ENCODE results near the gene RAB11B. TPM values are rescaled to one million over a fixed set of nuclear protein-coding genes. Genes with fewer than 3 reads are reported as not detected.

The RAB11B gene
- total and polyA plus RNA-seq, 2 experiments from 2014 or later = 10.4 to 84.9 TPM

DNA sequence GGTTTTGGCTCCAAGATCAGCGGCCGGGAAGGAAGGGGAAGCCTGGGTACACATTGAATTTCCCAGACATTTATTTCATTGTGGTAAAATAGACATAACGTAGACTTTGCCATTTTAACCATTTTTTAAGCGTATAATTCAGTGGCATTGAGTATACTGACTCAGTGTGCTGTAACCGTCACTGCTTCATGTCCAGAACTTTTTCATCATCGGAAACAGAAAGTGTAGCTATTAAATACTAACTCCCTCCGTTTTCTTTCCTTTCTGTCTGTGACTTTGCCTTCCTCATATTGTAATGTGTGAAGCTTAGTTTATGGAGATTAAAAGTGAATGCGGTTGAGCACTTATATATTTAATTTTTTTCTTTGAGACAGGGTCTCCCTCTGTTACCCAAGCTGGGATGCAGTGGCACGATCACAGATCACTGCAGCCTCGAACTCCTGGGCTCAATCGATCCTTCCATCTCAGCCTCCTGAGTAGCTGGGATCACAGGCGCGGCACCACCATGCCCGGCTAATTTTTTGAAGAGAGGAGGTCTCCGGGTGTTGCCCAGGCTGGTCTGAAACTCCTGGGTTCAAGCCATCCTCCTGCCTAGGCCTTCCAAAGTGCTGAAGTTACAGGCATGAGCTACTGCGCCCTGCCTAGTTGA, 56.0 kb downstream of the RAB11B start:
- H3F3A ChIP-seq (ENCODE audit: insufficient read depth) = peaks cover 11% of the 10 kb centered on the region
- peak overlapping the region; percentile 96 for H3K9ac ChIP-seq
- in situ Hi-C loops (cut with MboI) = no loop called here
- DNase-seq = peak; percentile 63
- H3K79me2 ChIP-seq (ENCODE audit: insufficient read depth) = peaks cover 62% of the 10 kb centered on the region
- peaks cover 16% of the 10 kb centered on the region for H3K4me1 ChIP-seq (ENCODE audit: insufficient read depth)
- no peaks in the 10 kb centered on the region for H3K9me3 ChIP-seq (ENCODE audit: low read depth)
- H3K27ac ChIP-seq = peak overlapping the region; percentile 76
- peaks cover 15% of the 10 kb centered on the region for H4K20me1 ChIP-seq (ENCODE audit: insufficient read depth)
- H3K9me2 ChIP-seq (ENCODE audit: insufficient read depth) = no peaks in the 10 kb centered on the region
- H3K36me3 ChIP-seq (ENCODE audit: low read depth) = no peaks in the 10 kb centered on the region; the same call in 1 of the 2 replicates
- no peak overlapping the region for H2AFZ ChIP-seq
- no peaks in the 10 kb centered on the region for H3K27me3 ChIP-seq (replicated peaks; ENCODE audit: insufficient read depth)
- TF ChIP-seq EZH2 (IDR thresholded peaks at IDR 0.05; ENCODE audit: insufficient read depth, poor library complexity, severe bottlenecking) = no peak
- TF ChIP-seq EZH2phosphoT487 (IDR thresholded peaks at IDR 0.05; ENCODE audit: insufficient read depth, low read depth) = no peak
- H3K4me3 ChIP-seq = peak overlapping the region; percentile 88
- peak overlapping the region; percentile 93 for H3K4me2 ChIP-seq (ENCODE audit: unreplicated experiment)
- WGBS, 2 experiments (ENCODE audit: low coverage in 1 of 2, low lambda C conversion rate in 2 of 2, missing lambda C conversion rate in 2 of 2) = 15% methylated on average over 16 of the region's 16 CpGs

DNA sequence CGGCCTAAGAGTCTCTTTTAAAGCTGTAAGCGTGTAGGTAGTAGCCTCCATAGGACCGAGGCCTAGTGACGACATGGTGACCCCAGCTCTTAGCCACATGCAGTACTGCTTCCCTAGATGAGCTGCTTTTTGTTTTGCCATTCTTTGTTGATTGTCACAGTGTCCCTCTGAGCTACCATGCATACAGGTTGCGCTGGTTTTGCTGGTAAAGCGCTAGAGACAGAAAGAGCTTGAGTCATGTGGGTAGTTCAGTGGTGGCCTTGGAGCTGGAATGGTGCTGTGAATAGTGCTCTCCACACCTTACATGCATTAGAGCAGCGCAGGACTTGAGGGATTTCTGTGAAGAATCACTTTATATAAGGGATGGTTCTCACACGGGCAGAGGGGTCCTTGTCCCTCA, 59.7 kb downstream of the RAB11B start:
- Histone ChIP-seq H4K20me1 (ENCODE audit: insufficient read depth) (peaks cover 49% of the 10 kb centered on the region), H3K9me2 (ENCODE audit: insufficient read depth) (no peaks in the 10 kb centered on the region), H3K4me3 (no peak overlapping the region), H3K79me2 (ENCODE audit: insufficient read depth) (peaks cover 98% of the 10 kb centered on the region), H3K4me2 (ENCODE audit: unreplicated experiment) (no peak overlapping the region), H3K4me1 (ENCODE audit: insufficient read depth) (peaks cover 33% of the 10 kb centered on the region), H3K27ac (no peak overlapping the region), H3K36me3 (ENCODE audit: low read depth) (peaks cover 3% of the 10 kb centered on the region; the same call in 1 of the 2 replicates), H3K9ac (no peak overlapping the region), H3K9me3 (ENCODE audit: low read depth) (no peaks in the 10 kb centered on the region), H3K27me3 (replicated peaks; ENCODE audit: insufficient read depth) (no peaks in the 10 kb centered on the region), H2AFZ (no peak overlapping the region), H3F3A (ENCODE audit: insufficient read depth) (peaks cover 25% of the 10 kb centered on the region)
- TF ChIP-seq EZH2 (IDR thresholded peaks at IDR 0.05; ENCODE audit: insufficient read depth, poor library complexity, severe bottlenecking) = no peak
- no peak for TF ChIP-seq EZH2phosphoT487 (IDR thresholded peaks at IDR 0.05; ENCODE audit: insufficient read depth, low read depth)
- 80% methylated on average over 7 of the region's 8 CpGs for WGBS, 2 experiments (ENCODE audit: low coverage in 1 of 2, low lambda C conversion rate in 2 of 2, missing lambda C conversion rate in 2 of 2)
- in situ Hi-C loops (cut with MboI) = no loop called here
- DNase-seq = no peak

DNA sequence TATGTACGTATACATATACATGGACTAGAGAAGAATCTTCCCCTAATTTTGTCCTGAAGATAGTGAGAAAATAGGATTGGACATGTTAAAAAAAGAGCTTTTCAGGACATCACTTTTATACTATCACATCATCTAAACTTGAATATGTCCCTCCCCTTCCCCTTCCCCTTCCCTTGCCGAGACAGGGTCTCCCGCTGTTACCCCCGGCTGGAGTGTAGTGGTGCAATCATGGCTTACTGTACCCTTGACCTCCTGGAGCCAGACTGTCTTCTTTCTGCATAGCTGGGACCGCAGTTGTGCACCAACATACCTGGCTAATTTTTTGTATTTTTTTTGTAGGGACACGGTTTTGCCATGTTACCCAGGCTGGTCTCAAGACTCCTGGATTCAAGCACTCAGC, 61.2 kb downstream of the RAB11B start:
- 0 out of 2 replicates have a peak overlapping the region, but pooled peaks have one; percentile 12 for H3K9ac ChIP-seq
- TF ChIP-seq EZH2phosphoT487 (IDR thresholded peaks at IDR 0.05; ENCODE audit: insufficient read depth, low read depth) = no peak
- no peak for TF ChIP-seq EZH2 (IDR thresholded peaks at IDR 0.05; ENCODE audit: insufficient read depth, poor library complexity, severe bottlenecking)
- in situ Hi-C loops (cut with MboI) = no loop called here
- no peaks in the 10 kb centered on the region for H3K27me3 ChIP-seq (replicated peaks; ENCODE audit: insufficient read depth)
- peak overlapping the region; percentile 52 for H3K4me2 ChIP-seq (ENCODE audit: unreplicated experiment)
- no peak overlapping the region for H3K4me3 ChIP-seq
- peaks cover 98% of the 10 kb centered on the region for H3K79me2 ChIP-seq (ENCODE audit: insufficient read depth)
- no peaks in the 10 kb centered on the region for H3K9me3 ChIP-seq (ENCODE audit: low read depth)
- peaks cover 28% of the 10 kb centered on the region for H3K4me1 ChIP-seq (ENCODE audit: insufficient read depth)
- H3K9me2 ChIP-seq (ENCODE audit: insufficient read depth) = no peaks in the 10 kb centered on the region
- peaks cover 24% of the 10 kb centered on the region for H3F3A ChIP-seq (ENCODE audit: insufficient read depth)
- no peak overlapping the region for H2AFZ ChIP-seq
- DNase-seq = no peak
- peak overlapping the region; percentile 47 for H3K27ac ChIP-seq
- H3K36me3 ChIP-seq (ENCODE audit: low read depth) = peaks cover 7% of the 10 kb centered on the region; the same call in 1 of the 2 replicates
- WGBS, 2 experiments (ENCODE audit: low coverage in 1 of 2, low lambda C conversion rate in 2 of 2, missing lambda C conversion rate in 2 of 2) = 60 to 66% methylated on average over 6 of the region's 6 CpGs
- H4K20me1 ChIP-seq (ENCODE audit: insufficient read depth) = peaks cover 54% of the 10 kb centered on the region

GRCh38 chr19:8451885-8452284, 61.7 kb downstream of the RAB11B start:
- H3F3A ChIP-seq (ENCODE audit: insufficient read depth) = peaks cover 24% of the 10 kb centered on the region
- peaks cover 98% of the 10 kb centered on the region for H3K79me2 ChIP-seq (ENCODE audit: insufficient read depth)
- peak overlapping the region; percentile 47 for H3K27ac ChIP-seq
- peaks cover 23% of the 10 kb centered on the region for H3K4me1 ChIP-seq (ENCODE audit: insufficient read depth)
- in situ Hi-C loops (cut with MboI) = no loop called here
- H3K4me3 ChIP-seq = no peak overlapping the region
- H3K4me2 ChIP-seq (ENCODE audit: unreplicated experiment) = peak overlapping the region; percentile 52
- H3K36me3 ChIP-seq (ENCODE audit: low read depth) = peaks cover 7% of the 10 kb centered on the region; the same call in 1 of the 2 replicates
- 33 to 37% methylated on average over 3 of the region's 3 CpGs for WGBS, 2 experiments (ENCODE audit: low coverage in 1 of 2, low lambda C conversion rate in 2 of 2, missing lambda C conversion rate in 2 of 2)
- H2AFZ ChIP-seq = no peak overlapping the region
- TF ChIP-seq EZH2phosphoT487 (IDR thresholded peaks at IDR 0.05; ENCODE audit: insufficient read depth, low read depth) (no peak), EZH2 (IDR thresholded peaks at IDR 0.05; ENCODE audit: insufficient read depth, poor library complexity, severe bottlenecking) (no peak)
- H3K27me3 ChIP-seq (replicated peaks; ENCODE audit: insufficient read depth) = no peaks in the 10 kb centered on the region
- no peaks in the 10 kb centered on the region for H3K9me2 ChIP-seq (ENCODE audit: insufficient read depth)
- peak; percentile 82 for DNase-seq
- H3K9ac ChIP-seq = 0 out of 2 replicates have a peak overlapping the region, but pooled peaks have one; percentile 12
- no peaks in the 10 kb centered on the region for H3K9me3 ChIP-seq (ENCODE audit: low read depth)
- H4K20me1 ChIP-seq (ENCODE audit: insufficient read depth) = peaks cover 50% of the 10 kb centered on the region

Data from GM23248 (cell line).